ENCODE measurements around the gene COL20A1. TPM values are rescaled to one million over a fixed set of nuclear protein-coding genes. Genes with fewer than 3 reads are reported as not detected.
A peak's percentile ranks its signal among the peaks of the same experiment; 100 is the strongest.

The COL20A1 gene
- polyA plus RNA-seq, 2 of the 4 experiments (the other 2 are of a cell fraction) = 0.21 to 0.93 TPM

- ChIA-PET POLR2A (no interaction called here), CTCF (interaction anchor here (0.7 to 1.6 kb wide), 5 partner anchors 11 to 53 kb away, joined by 3 to 4 read pairs (median 4); no protein-coding TSS in a partner anchor)
- H3K9me3 ChIP-seq = peaks cover 9% of the 10 kb centered on the region; the same call in 2 of the 3 replicates
- no peak for DNase-seq (ENCODE audit: low read depth in 1 of 2, low spot score in 1 of 2)
- no peak for FAIRE-seq
- WGBS (ENCODE audit: missing lambda C conversion rate) = 50% methylated on average over 15 of the region's 18 CpGs
- no peak for TF ChIP-seq ELK1 (IDR thresholded peaks at IDR 0.05; ENCODE audit: low read depth, low read length)
- TF ChIP-seq EHMT2 (IDR thresholded peaks at IDR 0.05; ENCODE audit: low read depth) = no peak
- no peak for TF ChIP-seq HDAC2 (IDR thresholded peaks at IDR 0.05)
- H3K4me1 ChIP-seq = no peaks in the 10 kb centered on the region
- ATAC-seq = no peak
- H3K27ac ChIP-seq = no peak overlapping the region
- no peak overlapping the region for H3K4me2 ChIP-seq
- H3K4me3 ChIP-seq = no peak overlapping the region
These were observed 36.5 kb downstream of the COL20A1 start for GRCh38 chr20:63329331-63330083.

- 80% methylated on average over 16 of the region's 20 CpGs for WGBS (ENCODE audit: missing lambda C conversion rate)
- DNase-seq (ENCODE audit: low read depth in 1 of 2, low spot score in 1 of 2) (no peak), ATAC-seq (peak in 1 of 2 experiments; percentile 32; a peak in 2 of 6 replicates), FAIRE-seq (no peak)
- no peaks in the 10 kb centered on the region for H3K4me1 ChIP-seq
- H3K9me3 ChIP-seq = peaks cover 9% of the 10 kb centered on the region; the same call in 2 of the 3 replicates
- H3K27ac ChIP-seq = no peak overlapping the region
- ChIA-PET POLR2A (no interaction called here), CTCF (interaction anchor here (0.7 to 1.6 kb wide), 6 partner anchors 12 to 52 kb away, joined by 3 to 4 read pairs (median 4); no protein-coding TSS in a partner anchor)
- no peak overlapping the region for H3K4me2 ChIP-seq
- no peak overlapping the region for H3K4me3 ChIP-seq
- TF ChIP-seq EHMT2 (IDR thresholded peaks at IDR 0.05; ENCODE audit: low read depth) (no peak), BHLHE40 (IDR thresholded peaks at IDR 0.05; ENCODE audit: low read depth, low read length) (no peak), POLR2AphosphoS2 (conservative IDR thresholded peaks at IDR 0.05; ENCODE audit: low read length) (no peak), JUNB (IDR thresholded peaks at IDR 0.05) (no peak), MAZ (IDR thresholded peaks at IDR 0.05; ENCODE audit: borderline replicate concordance, low read depth, low read length) (no peak), SMC3 (IDR thresholded peaks at IDR 0.05) (no peak), USF2 (IDR thresholded peaks at IDR 0.05) (no peak), ZC3H11A (IDR thresholded peaks at IDR 0.05) (no peak), HOXB13 (CRISPR knock-in tag; IDR thresholded peaks at IDR 0.05; ENCODE audit: low read depth) (no peak), ZFP36 (IDR thresholded peaks at IDR 0.05; ENCODE audit: borderline replicate concordance, partially characterized antibody) (no peak), FOXS1 (CRISPR knock-in tag; IDR thresholded peaks at IDR 0.05) (no peak), GATA3 (IDR thresholded peaks at IDR 0.05; ENCODE audit: borderline replicate concordance) (no peak), RAD21 (conservative IDR thresholded peaks at IDR 0.05 in 1 of 2, IDR thresholded peaks at IDR 0.05 in 1 of 2) (no peak), CBX8 (IDR thresholded peaks at IDR 0.05) (no peak)
These were observed 37.2 kb downstream of the COL20A1 start for GRCh38 chr20:63330084-63330760.

GRCh38 chr20:63330940-63331339, 38.0 kb downstream of the COL20A1 start:
- ATAC-seq (no peak), FAIRE-seq (no peak), DNase-seq (ENCODE audit: low read depth in 1 of 2, low spot score in 1 of 2) (no peak)
- Histone ChIP-seq H3K4me1 (no peaks in the 10 kb centered on the region), H3K27ac (no peak overlapping the region), H3K9me3 (peaks cover 9% of the 10 kb centered on the region; the same call in 2 of the 3 replicates), H3K4me3 (no peak overlapping the region), H3K4me2 (no peak overlapping the region)
- POLR2A ChIA-PET = no interaction called here
- 81% methylated on average over 13 of the region's 13 CpGs for WGBS (ENCODE audit: missing lambda C conversion rate)
- CTCF ChIA-PET = interaction anchor here (1.4 to 1.6 kb wide), 2 partner anchors 14 to 49 kb away, joined by 4 read pairs; no protein-coding TSS in a partner anchor
- TF ChIP-seq CHD4 (IDR thresholded peaks at IDR 0.05; ENCODE audit: borderline replicate concordance) (no peak), CHD2 (IDR thresholded peaks at IDR 0.05; ENCODE audit: low read length, partially characterized antibody) (no peak), HOXB13 (CRISPR knock-in tag; IDR thresholded peaks at IDR 0.05; ENCODE audit: low read depth) (no peak), PBX3 (IDR thresholded peaks at IDR 0.05) (no peak), RAD21 (conservative IDR thresholded peaks at IDR 0.05 in 1 of 2, IDR thresholded peaks at IDR 0.05 in 1 of 2) (no peak)

All from A549 (cell line).